HG03025 (cell line): Measurements from ENCODE around the gene UBAP2.

Experiments
- ATAC-seq: cut with Tn5 transposase; IDR thresholded peaks from one replicate; pipeline ENCODE4 v1.9.1; 2021; ENCODE audit warnings: mild to moderate bottlenecking, moderate library complexity; ENCODE audit not compliant: unreplicated experiment, low FRiP score

The UBAP2 gene

GRCh38 chr9:33924978-33925797 is 123.5 kb downstream of the UBAP2 start:
- ATAC-seq: no peak

- no peak for ATAC-seq
Measured at GRCh38 chr9:33923998-33924701, 124.5 kb downstream of the UBAP2 start.

GRCh38 chr9:33923079-33923478 is 125.6 kb downstream of the UBAP2 start:
- ATAC-seq: no peak

- no peak for ATAC-seq
Measured at GRCh38 chr9:33921967-33922895, 126.5 kb downstream of the UBAP2 start.

- no peak for ATAC-seq
Measured at GRCh38 chr9:33919276-33919897, 129.3 kb downstream of the UBAP2 start.

- ATAC-seq: no peak
Measured at GRCh38 chr9:33917036-33917435, 131.7 kb downstream of the UBAP2 start.

GRCh38 chr9:33914887-33915628 is 133.6 kb downstream of the UBAP2 start:
- ATAC-seq: no peak

- ATAC-seq: no peak
Measured at GRCh38 chr9:33913541-33913940, 135.1 kb downstream of the UBAP2 start.

- ATAC-seq: no peak
Measured at GRCh38 chr9:33908749-33909148, 139.9 kb downstream of the UBAP2 start.

- ATAC-seq: no peak
Measured at GRCh38 chr9:33908114-33908513, 140.6 kb downstream of the UBAP2 start.

- no peak for ATAC-seq
Measured at GRCh38 chr9:33907347-33907746, 141.3 kb downstream of the UBAP2 start.

- no peak for ATAC-seq
Measured at GRCh38 chr9:33906769-33907168, 141.9 kb downstream of the UBAP2 start.

- no peak for ATAC-seq
Measured at GRCh38 chr9:33905137-33905536, 143.6 kb downstream of the UBAP2 start.

GRCh38 chr9:33903157-33903780 is 145.4 kb downstream of the UBAP2 start:
- no peak for ATAC-seq

GRCh38 chr9:33894316-33894715 is 154.4 kb downstream of the UBAP2 start:
- no peak for ATAC-seq

GRCh38 chr9:33893861-33894260 is 154.8 kb downstream of the UBAP2 start:
- no peak for ATAC-seq

- no peak for ATAC-seq
Measured at GRCh38 chr9:33885948-33886347, 162.7 kb downstream of the UBAP2 start.

- ATAC-seq: no peak
Measured at GRCh38 chr9:33884856-33885701, 163.6 kb downstream of the UBAP2 start.
